Endodermal cell (in vitro differentiated cells): ENCODE measurements around the gene AMBRA1. TPM values are rescaled to one million over a fixed set of nuclear protein-coding genes. Genes with fewer than 3 reads are reported as not detected.

ENCODE experiments used
- DNase-seq: peaks from one replicate; pipeline ENCODE4 v3.0.0-alpha.2; 2017
- H3K27ac ChIP-seq: 2 replicates; pipeline ENCODE4 v1.5.1; 2013; ENCODE audit warnings: mild to moderate bottlenecking, low read depth, low read length, moderate library complexity
- H3K27me3 ChIP-seq: 2 replicates; pipeline ENCODE4 v1.6.1; 2013; ENCODE audit warnings: mild to moderate bottlenecking, low read length, moderate library complexity; ENCODE audit not compliant: insufficient read depth, control insufficient read depth, poor library complexity, severe bottlenecking
- H3K36me3 ChIP-seq: 2 replicates; pipeline ENCODE4 v1.7.0; 2013; ENCODE audit warnings: mild to moderate bottlenecking, low read length, moderate library complexity; ENCODE audit not compliant: control insufficient read depth, insufficient read depth
- H3K4me1 ChIP-seq: one replicate; pipeline ENCODE4 v1.7.0; 2013; ENCODE audit warnings: low read length; ENCODE audit not compliant: control insufficient read depth, insufficient read depth
- H3K4me3 ChIP-seq: 2 replicates; pipeline ENCODE4 v1.5.1; 2013; ENCODE audit warnings: mild to moderate bottlenecking, low read length, moderate library complexity
- H3K9ac ChIP-seq: 2 replicates; pipeline ENCODE4 v1.6.1; 2013; ENCODE audit warnings: mild to moderate bottlenecking, low read length, moderate library complexity; ENCODE audit not compliant: poor library complexity, severe bottlenecking; ENCODE audit errors: extremely low read depth
- H3K9me3 ChIP-seq: 2 replicates; pipeline ENCODE4 v1.6.1; 2013; ENCODE audit warnings: mild to moderate bottlenecking, low read length, moderate library complexity; ENCODE audit not compliant: control insufficient read depth
- H3K27ac Mint-ChIP-seq: 2 replicates; pipeline ENCODE4 v1.8.0; 2020; ENCODE audit warnings: mixed read lengths
- H3K27me3 Mint-ChIP-seq: 2 replicates; pipeline ENCODE4 v1.8.0; 2021; ENCODE audit warnings: mild to moderate bottlenecking, mixed read lengths; ENCODE audit not compliant: insufficient read depth
- H3K36me3 Mint-ChIP-seq: 2 replicates; pipeline ENCODE4 v1.8.0; 2020; ENCODE audit warnings: low read depth, mixed read lengths
- H3K4me1 Mint-ChIP-seq: 2 replicates; pipeline ENCODE4 v1.8.0; 2020; ENCODE audit warnings: mixed read lengths
- H3K4me3 Mint-ChIP-seq: 2 replicates; pipeline ENCODE4 v1.8.0; 2020; ENCODE audit warnings: mild to moderate bottlenecking, moderate library complexity, mixed read lengths
- H3K9me3 Mint-ChIP-seq: 2 replicates; pipeline ENCODE4 v1.8.0; 2020; ENCODE audit warnings: mild to moderate bottlenecking, mixed read lengths
- CTCF ChIP-seq: fragments of 200-600 bp; sonication (generic); conservative IDR thresholded peaks from 2 replicates; pipeline ENCODE4 v1.5.0; 2021; ENCODE audit warnings: antibody characterized with exemption, mild to moderate bottlenecking
- WGBS, 2 experiments: methylation state at CpG; one replicate each; pipeline versions ENCODE4 v1.1.5 to v1.1.7; 2013; ENCODE audit warnings: missing lambda C conversion rate in 2 of 2, mixed read lengths in 1 of 2; ENCODE audit not compliant: insufficient coverage in 1 of 2, insufficient read length in 1 of 2; 5-methylcytosine and 5-hydroxymethylcytosine counted together
- total RNA-seq, 2 donors: library from RNA; stranded (reverse); fragmentation: NEBNext Ultra II Directional in 1 of 2; extraction: Animal tissue kit (Norgen Biotek cat#: 25700) in 1 of 2; gene quantifications; 2 replicates in 1 of 2; 3 replicates in 1 of 2; pipeline ENCODE4 v1.2.1, GENCODE V29; 2021

The AMBRA1 gene
- total RNA-seq, 2 donors from 2014 or later, result 54.5 to 67.8 TPM

GRCh38 chr11:46421257-46421880, 172.5 kb downstream of the AMBRA1 start:
- WGBS, 2 experiments, result 94 to 96% methylated on average over 7 to 8 of the region's 8 CpGs
- H3K4me3 ChIP-seq, result no peak overlapping the region
- no peak overlapping the region for H3K27ac ChIP-seq
- H3K27ac Mint-ChIP-seq, result no peak overlapping the region
- H3K36me3 ChIP-seq, result peaks cover 56% of the 10 kb centered on the region
- no peaks in the 10 kb centered on the region for H3K9me3 ChIP-seq
- H3K27me3 ChIP-seq, result no peaks in the 10 kb centered on the region
- H3K9ac ChIP-seq, result no peak overlapping the region
- no peak for TF ChIP-seq CTCF
- H3K27me3 Mint-ChIP-seq, result no peaks in the 10 kb centered on the region
- DNase-seq, result no peak
- H3K4me1 Mint-ChIP-seq, result peaks cover 9% of the 10 kb centered on the region
- no peaks in the 10 kb centered on the region for H3K4me1 ChIP-seq
- no peaks in the 10 kb centered on the region for H3K9me3 Mint-ChIP-seq
- no peak overlapping the region for H3K4me3 Mint-ChIP-seq
- peaks cover 38% of the 10 kb centered on the region for H3K36me3 Mint-ChIP-seq

DNA sequence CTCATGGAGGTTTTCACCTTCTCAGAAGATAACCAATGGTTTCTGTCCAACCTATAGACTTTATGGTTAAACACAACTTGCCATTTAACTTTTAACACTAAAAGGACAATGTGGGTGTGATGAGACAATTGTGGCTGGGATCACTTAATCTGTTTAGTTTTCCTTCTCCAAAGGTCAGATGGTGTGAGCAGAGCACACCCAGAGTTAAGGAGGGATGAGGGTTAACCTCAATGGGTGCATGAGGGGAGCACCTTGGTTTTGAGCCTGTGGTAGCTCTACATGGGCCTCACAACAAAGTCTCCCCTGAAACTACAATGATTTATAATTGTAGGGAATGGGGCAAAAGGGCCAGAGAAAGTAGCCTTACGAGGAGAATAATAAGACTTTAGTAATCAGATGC, 173.3 kb downstream of the AMBRA1 start:
- Mint-ChIP-seq H3K36me3 (peaks cover 45% of the 10 kb centered on the region), H3K27ac (no peak overlapping the region), H3K4me3 (no peak overlapping the region), H3K9me3 (no peaks in the 10 kb centered on the region), H3K27me3 (no peaks in the 10 kb centered on the region), H3K4me1 (peaks cover 9% of the 10 kb centered on the region)
- Histone ChIP-seq H3K9ac (no peak overlapping the region), H3K36me3 (peaks cover 59% of the 10 kb centered on the region), H3K4me3 (no peak overlapping the region), H3K27ac (no peak overlapping the region), H3K27me3 (no peaks in the 10 kb centered on the region), H3K4me1 (no peaks in the 10 kb centered on the region), H3K9me3 (no peaks in the 10 kb centered on the region)
- TF ChIP-seq CTCF, result no peak
- WGBS, 2 experiments, result 100% methylated on average over 1 of the region's 1 CpG; no CpG with 5 or more reads in 1 of the 2 experiments
- DNase-seq, result no peak

GRCh38 chr11:46418751-46419150, 175.1 kb downstream of the AMBRA1 start:
- Mint-ChIP-seq H3K9me3 (no peaks in the 10 kb centered on the region), H3K27ac (no peak overlapping the region), H3K27me3 (no peaks in the 10 kb centered on the region), H3K36me3 (peaks cover 58% of the 10 kb centered on the region), H3K4me1 (peaks cover 14% of the 10 kb centered on the region), H3K4me3 (no peak overlapping the region)
- H3K36me3 ChIP-seq, result peaks cover 70% of the 10 kb centered on the region
- 93 to 100% methylated on average over 2 to 4 of the region's 5 CpGs for WGBS, 2 experiments
- H3K9me3 ChIP-seq, result no peaks in the 10 kb centered on the region
- no peak for TF ChIP-seq CTCF
- no peak for DNase-seq
- H3K27ac ChIP-seq, result no peak overlapping the region
- no peaks in the 10 kb centered on the region for H3K27me3 ChIP-seq
- H3K4me3 ChIP-seq, result no peak overlapping the region
- no peaks in the 10 kb centered on the region for H3K4me1 ChIP-seq
- no peak overlapping the region for H3K9ac ChIP-seq
